Mesenchymal stem cell (in vitro differentiated cells and primary cell): ENCODE results near the gene CNOT4.
A peak's percentile ranks its signal among the peaks of the same experiment; 100 is the strongest.

Experiments used
- DNase-seq: peaks from one replicate; pipeline ENCODE4 v3.0.0-alpha.2; 2013
- H2AFZ ChIP-seq: one replicate; pipeline ENCODE4 v1.6.1; 2013; ENCODE audit warnings: low read depth, mild to moderate bottlenecking, control low read depth, inconsistent platforms, low read length, moderate library complexity
- H2AK5ac ChIP-seq: 2 replicates; pipeline ENCODE4 v1.6.1; 2013; ENCODE audit warnings: low read length, moderate library complexity, mild to moderate bottlenecking, inconsistent platforms; ENCODE audit not compliant: severe bottlenecking
- H2BK120ac ChIP-seq: one replicate; pipeline ENCODE4 v1.6.1; 2013; ENCODE audit warnings: low read depth, mild to moderate bottlenecking, inconsistent platforms, low read length, moderate library complexity
- H2BK12ac ChIP-seq, 2 experiments: one replicate each; pipeline ENCODE4 v1.6.1; 2013; ENCODE audit warnings: inconsistent platforms in 2 of 2, low read length in 2 of 2, mild to moderate bottlenecking in 2 of 2, moderate library complexity in 2 of 2, control low read depth in 1 of 2
- H2BK15ac ChIP-seq: one replicate; pipeline ENCODE4 v1.6.1; 2013; ENCODE audit warnings: mild to moderate bottlenecking, low read depth, inconsistent platforms; ENCODE audit not compliant: poor library complexity, severe bottlenecking
- H2BK5ac ChIP-seq: 2 replicates; pipeline ENCODE4 v1.6.1; 2013; ENCODE audit warnings: low read depth, mild to moderate bottlenecking, low read length, control low read depth, inconsistent platforms; ENCODE audit not compliant: poor library complexity, severe bottlenecking
- H3K14ac ChIP-seq, 2 experiments: one replicate each; pipeline ENCODE4 v1.6.1; 2013; ENCODE audit warnings: inconsistent platforms in 2 of 2, low read length in 2 of 2, control low read depth in 1 of 2, mild to moderate bottlenecking in 1 of 2, moderate library complexity in 1 of 2
- H3K18ac ChIP-seq, 2 experiments: one replicate each; pipeline ENCODE4 v1.6.1; 2013; ENCODE audit warnings: inconsistent platforms in 2 of 2, low read length in 2 of 2, control low read depth in 1 of 2, low read depth in 1 of 2, mild to moderate bottlenecking in 1 of 2
- H3K23ac ChIP-seq, 2 experiments: one replicate each; pipeline ENCODE4 v1.6.1; 2013; ENCODE audit warnings: inconsistent platforms in 2 of 2, low read length in 2 of 2, mild to moderate bottlenecking in 2 of 2, moderate library complexity in 2 of 2, control low read depth in 1 of 2
- H3K27ac ChIP-seq: 2 replicates; pipeline ENCODE4 v1.5.1; 2013; ENCODE audit warnings: mild to moderate bottlenecking, moderate library complexity, low read length, control low read depth, inconsistent platforms; ENCODE audit not compliant: poor library complexity, severe bottlenecking
- H3K27me3 ChIP-seq, 2 experiments: 2 replicates each; pipeline versions ENCODE4 v1.6.1 to v1.7.0; 2013; ENCODE audit warnings: low read length in 2 of 2, mild to moderate bottlenecking in 2 of 2, moderate library complexity in 2 of 2, control low read depth in 1 of 2, inconsistent platforms in 1 of 2; ENCODE audit not compliant: control insufficient read depth in 1 of 2, insufficient read depth in 1 of 2
- H3K36me3 ChIP-seq, 2 experiments: 2 replicates each; pipeline versions ENCODE4 v1.6.1 to v1.7.0; 2013; ENCODE audit warnings: low read length in 2 of 2, control low read depth in 1 of 2, inconsistent platforms in 1 of 2, low read depth in 1 of 2, mild to moderate bottlenecking in 1 of 2; ENCODE audit not compliant: insufficient read depth in 2 of 2, control insufficient read depth in 1 of 2
- H3K4ac ChIP-seq, 2 experiments: one replicate each; pipeline ENCODE4 v1.6.1; 2013; ENCODE audit warnings: inconsistent platforms in 2 of 2, low read length in 2 of 2, mild to moderate bottlenecking in 2 of 2, moderate library complexity in 2 of 2, control low read depth in 1 of 2, low read depth in 1 of 2
- H3K4me1 ChIP-seq: 2 replicates; pipeline ENCODE4 v1.6.1; 2013; ENCODE audit warnings: low read depth, low read length, control low read depth; ENCODE audit not compliant: control insufficient read depth, insufficient read depth
- H3K4me2 ChIP-seq: 2 replicates; pipeline ENCODE4 v1.6.1; 2013; ENCODE audit warnings: low read length, mild to moderate bottlenecking, inconsistent platforms; ENCODE audit not compliant: poor library complexity, severe bottlenecking
- H3K4me3 ChIP-seq, 2 experiments: 2 replicates each; pipeline versions ENCODE4 v1.5.1 to v1.7.0; 2013; ENCODE audit warnings: low read length in 2 of 2, mild to moderate bottlenecking in 2 of 2, control low read depth in 1 of 2, low read depth in 1 of 2; ENCODE audit not compliant: insufficient read depth in 1 of 2
- H3K79me1 ChIP-seq: replicated peaks from 2 replicates; pipeline ENCODE4 v1.6.1; 2013; ENCODE audit warnings: mild to moderate bottlenecking, control low read depth, low read length, inconsistent platforms; ENCODE audit not compliant: poor library complexity, severe bottlenecking
- H3K9ac ChIP-seq: 2 replicates; pipeline ENCODE4 v1.7.0; 2013; ENCODE audit warnings: mild to moderate bottlenecking, low read length, moderate library complexity
- H3K9me3 ChIP-seq: 2 replicates; pipeline ENCODE4 v1.7.0; 2013; ENCODE audit warnings: mild to moderate bottlenecking, low read length; ENCODE audit not compliant: control insufficient read depth
- H4K8ac ChIP-seq: one replicate; pipeline ENCODE4 v1.6.1; 2013; ENCODE audit warnings: inconsistent platforms, mild to moderate bottlenecking, low read length, moderate library complexity
- H4K91ac ChIP-seq: one replicate; pipeline ENCODE4 v1.6.1; 2013; ENCODE audit warnings: mild to moderate bottlenecking, low read length, inconsistent platforms
- WGBS: methylation state at CpG from one replicate; pipeline ENCODE4 v1.1.7; 2013; ENCODE audit warnings: mixed read lengths; 5-methylcytosine and 5-hydroxymethylcytosine counted together

CNOT4 gene

GRCh38 chr7:135490783-135491182 lies 19.1 kb downstream of the CNOT4 start:
- no peak overlapping the region for H4K91ac ChIP-seq
- H3K27me3 ChIP-seq: no peaks in the 10 kb centered on the region
- no peak overlapping the region for H2BK120ac ChIP-seq
- H3K4ac ChIP-seq: no peak overlapping the region
- H4K8ac ChIP-seq: no peak overlapping the region
- no peaks in the 10 kb centered on the region for H3K9me3 ChIP-seq
- no peak overlapping the region for H3K14ac ChIP-seq
- no peak overlapping the region for H3K23ac ChIP-seq
- peaks cover 0 to 2% of the 10 kb centered on the region in 2 experiments for H3K36me3 ChIP-seq
- peaks cover 2% of the 10 kb centered on the region for H3K4me1 ChIP-seq
- no peak overlapping the region for H2BK15ac ChIP-seq
- H3K27ac ChIP-seq: no peak overlapping the region
- no peak overlapping the region for H2AK5ac ChIP-seq
- peaks cover 11% of the 10 kb centered on the region for H3K79me1 ChIP-seq
- H3K18ac ChIP-seq: no peak overlapping the region
- no peak overlapping the region for H3K4me2 ChIP-seq
- peak; percentile 40 for DNase-seq
- H3K4me3 ChIP-seq: no peak overlapping the region
- H2AFZ ChIP-seq: no peak overlapping the region
- no peak overlapping the region for H3K9ac ChIP-seq
- H2BK12ac ChIP-seq: no peak overlapping the region
- H2BK5ac ChIP-seq: no peak overlapping the region

- no peak overlapping the region for H4K91ac ChIP-seq
- no peak overlapping the region for H4K8ac ChIP-seq
- H3K27me3 ChIP-seq: no peaks in the 10 kb centered on the region
- H3K27ac ChIP-seq: no peak overlapping the region
- H2BK5ac ChIP-seq: no peak overlapping the region
- no peak overlapping the region for H2BK12ac ChIP-seq
- no peak overlapping the region for H3K4ac ChIP-seq
- peaks cover 2% of the 10 kb centered on the region for H3K4me1 ChIP-seq
- H3K79me1 ChIP-seq: peaks cover 11% of the 10 kb centered on the region
- H3K9me3 ChIP-seq: no peaks in the 10 kb centered on the region
- H3K4me3 ChIP-seq: no peak overlapping the region
- H3K36me3 ChIP-seq: peaks cover 0 to 2% of the 10 kb centered on the region in 2 experiments
- 98% methylated on average over 3 of the region's 3 CpGs for WGBS
- H3K23ac ChIP-seq: no peak overlapping the region
- no peak for DNase-seq
- H2BK120ac ChIP-seq: no peak overlapping the region
- no peak overlapping the region for H2AK5ac ChIP-seq
- no peak overlapping the region for H3K9ac ChIP-seq
- no peak overlapping the region for H2BK15ac ChIP-seq
- no peak overlapping the region for H3K14ac ChIP-seq
- no peak overlapping the region for H2AFZ ChIP-seq
- H3K18ac ChIP-seq: no peak overlapping the region
- H3K4me2 ChIP-seq: no peak overlapping the region
Measured at GRCh38 chr7:135489791-135490190, 20.1 kb downstream of the CNOT4 start.

- no peak overlapping the region for H3K27ac ChIP-seq
- no peak overlapping the region for H2BK15ac ChIP-seq
- H3K14ac ChIP-seq: no peak overlapping the region
- H3K9me3 ChIP-seq: no peaks in the 10 kb centered on the region
- no peaks in the 10 kb centered on the region for H3K36me3 ChIP-seq
- H4K8ac ChIP-seq: no peak overlapping the region
- H4K91ac ChIP-seq: no peak overlapping the region
- WGBS: 98% methylated on average over 2 of the region's 3 CpGs
- H3K27me3 ChIP-seq: no peaks in the 10 kb centered on the region
- H2BK12ac ChIP-seq: no peak overlapping the region
- no peak overlapping the region for H2BK120ac ChIP-seq
- no peak overlapping the region for H2BK5ac ChIP-seq
- no peak for DNase-seq
- no peak overlapping the region for H3K23ac ChIP-seq
- peaks cover 18% of the 10 kb centered on the region for H3K79me1 ChIP-seq
- no peak overlapping the region for H2AK5ac ChIP-seq
- peak overlapping the region; percentile 48 for H3K9ac ChIP-seq
- H3K4ac ChIP-seq: no peak overlapping the region
- no peak overlapping the region for H2AFZ ChIP-seq
- H3K18ac ChIP-seq: no peak overlapping the region
- H3K4me2 ChIP-seq: no peak overlapping the region
- H3K4me3 ChIP-seq: no peak overlapping the region
- H3K4me1 ChIP-seq: peaks cover 2% of the 10 kb centered on the region
Measured at GRCh38 chr7:135486261-135486920, 23.5 kb downstream of the CNOT4 start.

- H3K27ac ChIP-seq: no peak overlapping the region
- no peak overlapping the region for H3K14ac ChIP-seq
- H3K4me2 ChIP-seq: no peak overlapping the region
- no peaks in the 10 kb centered on the region for H3K36me3 ChIP-seq
- H3K27me3 ChIP-seq: no peaks in the 10 kb centered on the region
- H2BK120ac ChIP-seq: no peak overlapping the region
- no peak overlapping the region for H3K4ac ChIP-seq
- H3K4me1 ChIP-seq: no peaks in the 10 kb centered on the region
- H2AK5ac ChIP-seq: no peak overlapping the region
- no peak overlapping the region for H3K18ac ChIP-seq
- peaks cover 19% of the 10 kb centered on the region for H3K79me1 ChIP-seq
- H2BK12ac ChIP-seq: no peak overlapping the region
- no peaks in the 10 kb centered on the region for H3K9me3 ChIP-seq
- no peak overlapping the region for H4K8ac ChIP-seq
- no peak for DNase-seq
- H2AFZ ChIP-seq: no peak overlapping the region
- H3K9ac ChIP-seq: no peak overlapping the region
- H2BK5ac ChIP-seq: no peak overlapping the region
- H2BK15ac ChIP-seq: no peak overlapping the region
- H3K23ac ChIP-seq: no peak overlapping the region
- H3K4me3 ChIP-seq: no peak overlapping the region
- no peak overlapping the region for H4K91ac ChIP-seq
Measured at GRCh38 chr7:135481598-135481979, 28.3 kb downstream of the CNOT4 start.
